ENCODE measurements around the gene UTS2R. TPM values are rescaled to one million over a fixed set of nuclear protein-coding genes. Genes with fewer than 3 reads are reported as not detected.

The UTS2R gene
- polyA plus RNA-seq, 1 donor from 2014 or later, result not detected

- no peaks in the 10 kb centered on the region for H3K9me2 ChIP-seq (ENCODE audit: insufficient read depth, low read length)
- no peak for TF ChIP-seq RAD21 (conservative IDR thresholded peaks at IDR 0.05)
- TF ChIP-seq MXI1 (conservative IDR thresholded peaks at IDR 0.05; ENCODE audit: poor library complexity, severe bottlenecking), result no peak
- TF ChIP-seq, protein P1, sequence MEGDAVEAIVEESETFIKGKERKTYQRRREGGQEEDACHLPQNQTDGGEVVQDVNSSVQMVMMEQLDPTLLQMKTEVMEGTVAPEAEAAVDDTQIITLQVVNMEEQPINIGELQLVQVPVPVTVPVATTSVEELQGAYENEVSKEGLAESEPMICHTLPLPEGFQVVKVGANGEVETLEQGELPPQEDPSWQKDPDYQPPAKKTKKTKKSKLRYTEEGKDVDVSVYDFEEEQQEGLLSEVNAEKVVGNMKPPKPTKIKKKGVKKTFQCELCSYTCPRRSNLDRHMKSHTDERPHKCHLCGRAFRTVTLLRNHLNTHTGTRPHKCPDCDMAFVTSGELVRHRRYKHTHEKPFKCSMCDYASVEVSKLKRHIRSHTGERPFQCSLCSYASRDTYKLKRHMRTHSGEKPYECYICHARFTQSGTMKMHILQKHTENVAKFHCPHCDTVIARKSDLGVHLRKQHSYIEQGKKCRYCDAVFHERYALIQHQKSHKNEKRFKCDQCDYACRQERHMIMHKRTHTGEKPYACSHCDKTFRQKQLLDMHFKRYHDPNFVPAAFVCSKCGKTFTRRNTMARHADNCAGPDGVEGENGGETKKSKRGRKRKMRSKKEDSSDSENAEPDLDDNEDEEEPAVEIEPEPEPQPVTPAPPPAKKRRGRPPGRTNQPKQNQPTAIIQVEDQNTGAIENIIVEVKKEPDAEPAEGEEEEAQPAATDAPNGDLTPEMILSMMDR (IDR thresholded peaks at IDR 0.05; ENCODE audit: poor library complexity, severe bottlenecking), result no peak
- TF ChIP-seq EZH2 (IDR thresholded peaks at IDR 0.05; ENCODE audit: borderline replicate concordance, insufficient read depth, low read length, poor library complexity, severe bottlenecking), result no peak
- TF ChIP-seq POLR2AphosphoS5 (IDR thresholded peaks at IDR 0.05), result no peak
- TF ChIP-seq TAF1 (IDR thresholded peaks at IDR 0.05; ENCODE audit: low read depth), result no peak
- TF ChIP-seq, protein P2, sequence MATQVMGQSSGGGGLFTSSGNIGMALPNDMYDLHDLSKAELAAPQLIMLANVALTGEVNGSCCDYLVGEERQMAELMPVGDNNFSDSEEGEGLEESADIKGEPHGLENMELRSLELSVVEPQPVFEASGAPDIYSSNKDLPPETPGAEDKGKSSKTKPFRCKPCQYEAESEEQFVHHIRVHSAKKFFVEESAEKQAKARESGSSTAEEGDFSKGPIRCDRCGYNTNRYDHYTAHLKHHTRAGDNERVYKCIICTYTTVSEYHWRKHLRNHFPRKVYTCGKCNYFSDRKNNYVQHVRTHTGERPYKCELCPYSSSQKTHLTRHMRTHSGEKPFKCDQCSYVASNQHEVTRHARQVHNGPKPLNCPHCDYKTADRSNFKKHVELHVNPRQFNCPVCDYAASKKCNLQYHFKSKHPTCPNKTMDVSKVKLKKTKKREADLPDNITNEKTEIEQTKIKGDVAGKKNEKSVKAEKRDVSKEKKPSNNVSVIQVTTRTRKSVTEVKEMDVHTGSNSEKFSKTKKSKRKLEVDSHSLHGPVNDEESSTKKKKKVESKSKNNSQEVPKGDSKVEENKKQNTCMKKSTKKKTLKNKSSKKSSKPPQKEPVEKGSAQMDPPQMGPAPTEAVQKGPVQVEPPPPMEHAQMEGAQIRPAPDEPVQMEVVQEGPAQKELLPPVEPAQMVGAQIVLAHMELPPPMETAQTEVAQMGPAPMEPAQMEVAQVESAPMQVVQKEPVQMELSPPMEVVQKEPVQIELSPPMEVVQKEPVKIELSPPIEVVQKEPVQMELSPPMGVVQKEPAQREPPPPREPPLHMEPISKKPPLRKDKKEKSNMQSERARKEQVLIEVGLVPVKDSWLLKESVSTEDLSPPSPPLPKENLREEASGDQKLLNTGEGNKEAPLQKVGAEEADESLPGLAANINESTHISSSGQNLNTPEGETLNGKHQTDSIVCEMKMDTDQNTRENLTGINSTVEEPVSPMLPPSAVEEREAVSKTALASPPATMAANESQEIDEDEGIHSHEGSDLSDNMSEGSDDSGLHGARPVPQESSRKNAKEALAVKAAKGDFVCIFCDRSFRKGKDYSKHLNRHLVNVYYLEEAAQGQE (IDR thresholded peaks at IDR 0.05; ENCODE audit: borderline replicate concordance), result no peak
- no peak for TF ChIP-seq SMC3 (conservative IDR thresholded peaks at IDR 0.05; ENCODE audit: poor library complexity)
- no peak for TF ChIP-seq EP300 (conservative IDR thresholded peaks at IDR 0.05; ENCODE audit: poor library complexity, severe bottlenecking)
- no peak overlapping the region for H3K9ac ChIP-seq (ENCODE audit: low read length)
- no peak overlapping the region for H3K4me3 ChIP-seq (ENCODE audit: low read length)
- peaks cover 25% of the 10 kb centered on the region for H3K27me3 ChIP-seq (ENCODE audit: insufficient read depth, low read depth, low read length)
- no peaks in the 10 kb centered on the region for H3K36me3 ChIP-seq (ENCODE audit: insufficient read depth, low read length)
- H3K4me2 ChIP-seq (ENCODE audit: low read length), result no peak overlapping the region
- H3F3A ChIP-seq (ENCODE audit: insufficient read depth, low read length, poor library complexity, severe bottlenecking), result no peaks in the 10 kb centered on the region
- no peaks in the 10 kb centered on the region for H4K20me1 ChIP-seq (ENCODE audit: insufficient read depth)
- no peak overlapping the region for H2AFZ ChIP-seq (ENCODE audit: low read depth, low read length)
- no peaks in the 10 kb centered on the region for H3K79me2 ChIP-seq (replicated peaks; ENCODE audit: insufficient read depth, low read length)
- no peaks in the 10 kb centered on the region for H3K9me3 ChIP-seq (ENCODE audit: low read length)
- peak overlapping the region; percentile 54 for H3K27ac ChIP-seq (ENCODE audit: low read length)
Measured at GRCh38 chr17:82367724-82368524, 3.6 kb upstream of the UTS2R start.

DNA sequence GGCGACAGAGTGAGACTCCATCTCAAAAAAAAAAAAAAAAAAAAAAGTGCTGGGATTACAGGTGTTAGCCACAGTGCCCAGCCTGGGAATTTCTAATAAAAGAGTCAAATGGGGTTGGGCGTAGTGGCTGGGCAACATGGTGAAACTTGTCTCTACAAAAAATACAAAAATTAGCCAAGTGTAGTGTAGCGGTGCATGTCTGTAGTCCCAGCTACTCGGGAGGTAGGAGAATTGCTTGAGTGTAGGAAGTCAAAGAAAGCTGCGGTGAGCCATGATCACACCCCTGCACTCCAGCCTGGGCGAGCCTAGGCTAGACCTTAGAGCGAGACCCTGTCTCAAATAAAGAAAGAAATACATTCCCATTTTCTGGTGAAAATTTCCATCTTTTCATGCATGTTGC lies 2.4 kb upstream of the UTS2R start:
- Histone ChIP-seq H3F3A (ENCODE audit: insufficient read depth, low read length, poor library complexity, severe bottlenecking) (no peaks in the 10 kb centered on the region), H3K27ac (ENCODE audit: low read length) (no peak overlapping the region), H3K36me3 (ENCODE audit: insufficient read depth, low read length) (no peaks in the 10 kb centered on the region), H4K20me1 (ENCODE audit: insufficient read depth) (no peaks in the 10 kb centered on the region), H2AFZ (ENCODE audit: low read depth, low read length) (no peak overlapping the region), H3K9ac (ENCODE audit: low read length) (no peak overlapping the region), H3K9me2 (ENCODE audit: insufficient read depth, low read length) (no peaks in the 10 kb centered on the region), H3K4me2 (ENCODE audit: low read length) (no peak overlapping the region), H3K9me3 (ENCODE audit: low read length) (no peaks in the 10 kb centered on the region), H3K4me3 (ENCODE audit: low read length) (no peak overlapping the region), H3K27me3 (ENCODE audit: insufficient read depth, low read depth, low read length) (peaks cover 27% of the 10 kb centered on the region), H3K79me2 (replicated peaks; ENCODE audit: insufficient read depth, low read length) (no peaks in the 10 kb centered on the region)
- TF ChIP-seq POLR2AphosphoS5 (IDR thresholded peaks at IDR 0.05) (no peak), TAF1 (IDR thresholded peaks at IDR 0.05; ENCODE audit: low read depth) (no peak), EP300 (conservative IDR thresholded peaks at IDR 0.05; ENCODE audit: poor library complexity, severe bottlenecking) (no peak), MXI1 (conservative IDR thresholded peaks at IDR 0.05; ENCODE audit: poor library complexity, severe bottlenecking) (no peak), RAD21 (conservative IDR thresholded peaks at IDR 0.05) (no peak), EZH2 (IDR thresholded peaks at IDR 0.05; ENCODE audit: borderline replicate concordance, insufficient read depth, low read length, poor library complexity, severe bottlenecking) (no peak), SMC3 (conservative IDR thresholded peaks at IDR 0.05; ENCODE audit: poor library complexity) (no peak)
- TF ChIP-seq, protein P1 (IDR thresholded peaks at IDR 0.05; ENCODE audit: poor library complexity, severe bottlenecking), result no peak
- TF ChIP-seq, protein P2 (IDR thresholded peaks at IDR 0.05; ENCODE audit: borderline replicate concordance), result no peak
